Smooth muscle cell of bladder (primary cell): ENCODE measurements around the gene WNT1. TPM values are rescaled to one million over a fixed set of nuclear protein-coding genes. Genes with fewer than 3 reads are reported as not detected.

Source experiments
- total RNA-seq: library from RNA; depleted of rRNA; stranded (reverse); fragments of >200 nt; gene quantifications from 2 replicates; pipeline ENCODE4 v1.2.3, GENCODE V29; 2014

The WNT1 gene
- total RNA-seq, result not detected in 2 replicates

DNA sequence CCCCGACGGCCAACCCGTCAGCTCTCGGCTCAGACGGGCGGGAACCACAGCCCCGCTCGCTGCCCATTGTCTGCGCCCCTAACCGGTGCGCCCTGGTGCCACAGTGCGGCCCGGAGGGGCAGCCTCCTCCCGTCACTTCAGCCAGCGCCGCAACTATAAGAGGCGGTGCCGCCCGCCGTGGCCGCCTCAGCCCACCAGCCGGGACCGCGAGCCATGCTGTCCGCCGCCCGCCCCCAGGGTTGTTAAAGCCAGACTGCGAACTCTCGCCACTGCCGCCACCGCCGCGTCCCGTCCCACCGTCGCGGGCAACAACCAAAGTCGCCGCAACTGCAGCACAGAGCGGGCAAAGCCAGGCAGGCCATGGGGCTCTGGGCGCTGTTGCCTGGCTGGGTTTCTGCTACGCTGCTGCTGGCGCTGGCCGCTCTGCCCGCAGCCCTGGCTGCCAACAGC lies at the start of gene WNT1:
Gene WNT1, plus strand, starts transcription at position 32 of the 450 bp plus-strand sequence. Its CDS starts 329 bp downstream, at position 361.

DNA sequence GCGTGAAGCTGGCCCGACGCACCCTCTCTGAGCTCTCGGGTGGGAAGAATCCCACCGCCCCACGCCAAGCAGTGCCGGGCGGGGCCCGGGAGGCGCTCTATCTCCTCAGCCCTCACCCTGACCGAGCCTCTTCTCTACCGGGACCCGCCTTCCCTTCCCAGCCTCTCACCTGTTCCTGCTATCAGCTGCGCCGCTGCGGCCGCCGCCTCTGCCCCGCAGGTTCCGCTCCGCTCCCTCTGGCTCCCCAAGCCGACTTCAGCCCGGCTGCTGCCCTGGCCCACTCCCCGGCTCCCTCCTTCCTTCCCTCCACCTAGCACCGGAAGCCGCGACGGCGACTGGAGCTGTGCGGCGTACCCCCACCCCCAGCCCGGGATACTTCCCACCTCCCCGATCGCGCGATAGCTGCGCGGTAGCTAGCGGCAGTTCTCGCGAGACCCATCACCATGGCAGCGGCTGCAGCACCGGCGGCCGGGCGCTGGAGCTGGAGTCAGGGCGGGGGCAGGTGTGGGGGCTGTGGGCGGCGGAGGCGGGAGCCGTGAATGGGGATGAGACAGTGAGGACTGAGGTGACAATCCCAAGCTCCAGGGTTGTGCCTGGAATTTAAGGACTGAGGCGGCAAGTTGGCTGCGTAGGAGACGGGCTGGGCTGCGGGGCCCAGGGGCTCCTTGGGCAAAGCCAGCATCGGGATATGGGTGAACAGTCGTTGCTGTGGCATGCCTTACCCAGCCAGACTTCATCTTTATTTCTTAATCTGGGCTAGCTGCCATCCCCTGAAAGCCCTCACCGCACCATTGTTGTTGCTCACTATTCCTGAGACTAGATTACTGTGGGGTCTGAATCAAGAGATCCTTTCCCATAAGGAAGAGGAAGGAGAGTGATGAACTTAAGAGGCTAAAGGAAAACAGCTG lies 20.7 kb upstream of the WNT1 start, which contains the start of gene ARF3:
Gene ARF3, minus strand, starts transcription at position 347 of the 908 bp plus-strand sequence. CDS start 16,392 bp downstream, outside the sequence.

DNA sequence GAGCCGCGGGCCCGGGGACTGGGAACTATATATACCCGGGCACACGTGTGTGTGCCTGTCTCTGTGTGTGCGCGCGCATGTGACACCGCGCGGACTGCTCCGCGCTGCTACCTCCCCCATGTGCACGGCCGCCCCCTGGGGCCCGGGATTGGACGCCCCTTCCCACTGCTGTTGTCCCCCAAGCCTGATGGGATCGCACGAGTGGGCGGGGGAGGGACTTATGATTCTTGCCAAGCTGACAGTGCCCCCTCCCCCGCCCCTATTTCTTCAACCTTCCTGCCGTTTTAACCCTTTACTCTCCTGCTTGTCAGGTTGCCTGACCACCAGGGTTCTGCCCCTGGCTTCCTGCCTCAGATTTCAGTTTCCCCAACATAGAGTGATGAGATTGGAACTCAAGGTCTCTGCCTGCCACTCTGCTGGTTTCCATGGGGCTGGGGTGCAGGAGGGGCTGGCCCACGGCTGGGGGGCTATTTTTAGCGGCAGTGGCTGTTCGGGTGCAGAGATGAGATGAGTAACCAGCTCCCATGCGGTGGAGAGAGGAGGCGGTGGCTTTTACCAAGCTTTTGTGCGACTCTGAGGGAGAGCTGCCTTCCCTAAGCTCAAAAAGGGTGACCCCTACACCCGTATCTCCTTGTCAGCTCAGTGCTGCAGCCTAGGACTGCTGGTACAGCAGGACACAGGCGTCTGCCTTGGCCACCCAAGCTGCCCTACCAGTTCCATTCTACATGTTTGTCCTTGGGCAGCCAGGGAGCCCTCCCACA lies 21.4 kb downstream of the WNT1 start, which contains the start of gene DDN:
Gene DDN, minus strand, starts transcription at position 5 of the 761 bp plus-strand sequence. CDS start 88 bp downstream, outside the sequence.

DNA sequence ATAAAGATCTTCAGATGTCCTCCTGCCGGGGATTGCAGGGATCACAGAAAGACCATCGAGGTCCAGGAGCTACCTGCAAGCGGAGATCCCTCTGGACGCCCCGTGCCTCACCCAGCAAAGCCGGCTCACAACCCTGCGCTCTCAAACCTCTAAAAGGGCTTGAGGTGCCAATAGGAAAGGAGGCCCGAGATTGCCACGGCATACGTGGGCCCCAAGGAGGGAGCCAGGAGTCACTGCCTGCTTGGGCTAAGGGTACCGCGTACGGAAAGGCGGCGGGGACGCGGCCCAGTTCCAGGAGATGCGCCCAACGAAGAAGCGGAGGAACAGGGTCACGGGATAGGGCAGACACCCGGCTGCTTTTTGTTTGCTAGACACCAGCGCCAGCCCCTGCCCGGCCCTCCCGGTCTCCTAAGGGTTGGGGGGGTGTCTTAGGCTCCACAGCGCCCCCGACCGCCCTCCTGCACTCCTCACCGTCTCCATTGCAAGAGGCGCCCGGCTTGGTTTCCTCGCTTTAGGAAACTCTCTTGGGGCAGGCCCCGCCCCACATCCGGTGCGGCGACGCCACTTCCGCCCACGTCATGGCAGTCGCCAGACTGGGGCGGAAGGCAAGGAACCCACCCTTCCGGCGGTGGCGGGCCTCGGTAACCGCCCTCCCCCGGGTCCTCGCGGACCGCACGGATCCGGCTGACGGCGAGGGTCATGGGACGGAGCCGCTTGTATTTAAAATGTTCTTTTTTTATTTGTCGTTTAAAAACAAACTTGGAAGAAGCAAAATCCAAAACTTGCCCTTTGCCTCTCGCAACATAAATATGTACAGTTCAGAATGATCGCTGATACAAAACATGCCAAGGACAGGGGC lies 40.4 kb downstream of the WNT1 start, which contains the start of gene PRKAG1:
Gene PRKAG1, minus strand, starts transcription at position 516 of the 859 bp plus-strand sequence. Its CDS starts 36 bp downstream, at position 480.

Other genes starting within 250 kb of the WNT1 start
- gene ADCY6, start 189.2 kb upstream of the WNT1 start, total RNA-seq, result 41.0 and 43.7 TPM in 2 replicates
- 12.2 and 12.4 TPM in 2 replicates for gene CACNB3, start 159.8 kb upstream of the WNT1 start, total RNA-seq
- 79.4 and 91.2 TPM in 2 replicates for gene DDX23, start 126.2 kb upstream of the WNT1 start, total RNA-seq
- 0.14 and 0.55 TPM in 2 replicates for gene RND1, start 112.5 kb upstream of the WNT1 start, total RNA-seq
- 38.7 and 43.6 TPM in 2 replicates for gene FKBP11, start 52.8 kb upstream of the WNT1 start, total RNA-seq
- gene ARF3, start 20.8 kb upstream of the WNT1 start, total RNA-seq, result 25.3 and 27.6 TPM in 2 replicates
- 0.18 TPM in 1 of 2 replicates, not detected in the other for gene WNT10B, start 6.6 kb upstream of the WNT1 start, total RNA-seq
- gene DDN, start 21.1 kb downstream of the WNT1 start, total RNA-seq, result under 0.01 and 0.18 TPM in 2 replicates
- gene PRKAG1, start 40.5 kb downstream of the WNT1 start, total RNA-seq, result 77.1 and 87.0 TPM in 2 replicates
- 14.9 and 20.7 TPM in 2 replicates for gene KMT2D, start 82.5 kb downstream of the WNT1 start, total RNA-seq
- 0.28 TPM in 1 of 2 replicates, not detected in the other for gene RHEBL1, start 91.7 kb downstream of the WNT1 start, total RNA-seq
- under 0.01 and 0.09 TPM in 2 replicates for gene DHH, start 116.5 kb downstream of the WNT1 start, total RNA-seq
- 57.7 and 58.9 TPM in 2 replicates for gene LMBR1L, start 132.5 kb downstream of the WNT1 start, total RNA-seq
- 546 and 788 TPM in 2 replicates for gene TUBA1B, start 153.1 kb downstream of the WNT1 start, total RNA-seq
- 514 and 549 TPM in 2 replicates for gene TUBA1A, start 210.8 kb downstream of the WNT1 start, total RNA-seq